VCaP (cell line): ENCODE data around the gene MLIP.

Experiments
- H3K27ac ChIP-seq: fragments of 450-650 bp; 2 replicates; pipeline ENCODE4 v1.5.1; 2017
- TF ChIP-seq, protein P1 (sequence below): fragments of 450-650 bp; conservative IDR thresholded peaks from 2 replicates; pipeline ENCODE4 v1.5.1; 2017; ENCODE audit warnings: mild to moderate bottlenecking, moderate library complexity

Gene MLIP

GRCh38 chr6:54216336-54216735 is 105.1 kb downstream of the MLIP start:
- TF ChIP-seq, protein P1, sequence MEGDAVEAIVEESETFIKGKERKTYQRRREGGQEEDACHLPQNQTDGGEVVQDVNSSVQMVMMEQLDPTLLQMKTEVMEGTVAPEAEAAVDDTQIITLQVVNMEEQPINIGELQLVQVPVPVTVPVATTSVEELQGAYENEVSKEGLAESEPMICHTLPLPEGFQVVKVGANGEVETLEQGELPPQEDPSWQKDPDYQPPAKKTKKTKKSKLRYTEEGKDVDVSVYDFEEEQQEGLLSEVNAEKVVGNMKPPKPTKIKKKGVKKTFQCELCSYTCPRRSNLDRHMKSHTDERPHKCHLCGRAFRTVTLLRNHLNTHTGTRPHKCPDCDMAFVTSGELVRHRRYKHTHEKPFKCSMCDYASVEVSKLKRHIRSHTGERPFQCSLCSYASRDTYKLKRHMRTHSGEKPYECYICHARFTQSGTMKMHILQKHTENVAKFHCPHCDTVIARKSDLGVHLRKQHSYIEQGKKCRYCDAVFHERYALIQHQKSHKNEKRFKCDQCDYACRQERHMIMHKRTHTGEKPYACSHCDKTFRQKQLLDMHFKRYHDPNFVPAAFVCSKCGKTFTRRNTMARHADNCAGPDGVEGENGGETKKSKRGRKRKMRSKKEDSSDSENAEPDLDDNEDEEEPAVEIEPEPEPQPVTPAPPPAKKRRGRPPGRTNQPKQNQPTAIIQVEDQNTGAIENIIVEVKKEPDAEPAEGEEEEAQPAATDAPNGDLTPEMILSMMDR = no peak
- no peak overlapping the region for H3K27ac ChIP-seq

DNA sequence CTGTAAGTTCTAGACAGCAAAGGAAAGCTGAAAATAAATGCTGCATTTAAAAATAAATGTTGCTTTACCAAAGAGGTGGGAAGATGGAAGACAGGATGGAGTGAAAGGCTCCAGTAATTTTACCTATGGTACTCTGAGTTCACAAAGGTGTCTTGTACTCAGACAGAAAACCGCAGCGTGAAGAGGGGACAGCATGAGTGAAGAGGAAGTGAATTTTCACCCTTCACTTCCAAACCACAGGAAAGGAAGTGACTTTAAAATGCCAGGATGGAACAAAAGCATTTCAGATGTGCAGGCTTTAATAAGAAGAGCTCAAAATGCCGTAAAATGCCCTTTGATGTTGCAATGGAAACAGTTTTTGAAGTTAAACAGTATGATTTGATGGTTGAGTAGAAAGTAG is 105.8 kb downstream of the MLIP start:
- TF ChIP-seq, protein P1 = no peak
- H3K27ac ChIP-seq = no peak overlapping the region

- H3K27ac ChIP-seq = no peak overlapping the region
- TF ChIP-seq, protein P1 = no peak
Measured at GRCh38 chr6:54222217-54222616, 111.0 kb downstream of the MLIP start.

- no peak overlapping the region for H3K27ac ChIP-seq
- TF ChIP-seq, protein P1 = no peak
Measured at GRCh38 chr6:54232703-54233102, 121.5 kb downstream of the MLIP start.

DNA sequence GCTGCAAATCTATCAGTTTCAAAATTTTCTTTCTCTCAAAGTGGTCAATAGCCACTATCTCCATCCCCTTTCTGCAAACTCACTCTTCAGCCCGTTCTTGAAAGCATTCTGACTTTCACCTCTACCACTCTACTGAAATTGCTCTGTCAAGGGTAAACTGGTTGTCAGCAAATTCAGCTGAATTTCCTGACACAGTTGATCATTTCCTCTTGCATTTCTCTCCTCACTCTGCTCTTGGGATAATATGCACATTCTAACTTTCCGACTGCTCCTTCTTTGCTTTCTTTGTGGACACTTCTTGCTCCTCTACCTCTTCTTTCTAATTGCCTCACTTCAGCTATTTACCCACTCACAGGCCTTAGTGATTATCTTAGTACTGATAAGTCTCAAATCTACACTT is 123.3 kb downstream of the MLIP start:
- no peak overlapping the region for H3K27ac ChIP-seq
- TF ChIP-seq, protein P1 = no peak

DNA sequence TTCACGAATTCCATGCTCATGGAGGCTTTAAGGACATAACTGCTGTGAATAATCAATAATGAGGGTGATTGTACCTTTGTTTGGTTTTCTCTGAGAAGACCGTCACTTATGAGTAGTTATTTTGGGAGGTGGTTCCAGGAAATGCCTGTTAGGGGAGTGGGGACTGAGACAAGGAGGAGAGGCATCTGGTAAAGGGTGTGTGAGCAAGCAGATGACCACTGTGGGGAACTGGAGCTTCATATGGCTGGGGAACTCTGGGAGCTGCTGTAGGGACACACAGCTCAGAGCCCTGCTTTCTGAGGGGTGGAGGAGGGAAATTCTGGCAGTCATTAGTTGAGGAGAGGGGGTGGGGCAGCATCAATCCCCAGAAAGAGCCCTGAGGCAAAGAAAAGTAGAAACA is 125.7 kb downstream of the MLIP start:
- TF ChIP-seq, protein P1 = no peak

DNA sequence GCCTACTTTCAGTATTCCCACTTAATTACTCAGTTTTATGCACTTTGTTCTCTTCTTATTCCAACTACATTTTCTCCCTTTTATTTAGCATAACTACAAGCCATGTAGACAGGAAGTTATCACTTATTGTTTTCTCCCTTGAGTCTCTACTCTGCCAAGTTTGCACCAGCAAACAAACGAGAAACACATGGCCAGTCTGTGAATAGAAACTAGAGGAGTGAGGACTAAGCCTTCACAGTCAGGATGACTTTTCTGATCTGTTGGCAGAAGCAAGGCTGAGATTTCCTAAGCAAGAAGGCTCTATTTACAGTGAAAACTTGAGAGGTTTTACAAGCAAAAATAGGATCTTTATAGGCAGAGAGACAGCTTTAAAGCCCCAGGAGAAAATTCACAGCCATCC is 127.2 kb downstream of the MLIP start:
- H3K27ac ChIP-seq = peak overlapping the region; percentile 63

More for the DNA sequence above, 125.7 kb downstream of the MLIP start:
- no peak overlapping the region for H3K27ac ChIP-seq

More for the DNA sequence above, 127.2 kb downstream of the MLIP start:
- TF ChIP-seq, protein P1 = no peak
